GOT3 (cell line): ENCODE measurements around the gene KLF15.

ENCODE experiments used
- DNase-seq: peaks from one replicate; lab custom pipeline; 2025; ENCODE audit warnings: mixed read lengths; lab: John Stamatoyannopoulos, UW

KLF15 gene

DNA sequence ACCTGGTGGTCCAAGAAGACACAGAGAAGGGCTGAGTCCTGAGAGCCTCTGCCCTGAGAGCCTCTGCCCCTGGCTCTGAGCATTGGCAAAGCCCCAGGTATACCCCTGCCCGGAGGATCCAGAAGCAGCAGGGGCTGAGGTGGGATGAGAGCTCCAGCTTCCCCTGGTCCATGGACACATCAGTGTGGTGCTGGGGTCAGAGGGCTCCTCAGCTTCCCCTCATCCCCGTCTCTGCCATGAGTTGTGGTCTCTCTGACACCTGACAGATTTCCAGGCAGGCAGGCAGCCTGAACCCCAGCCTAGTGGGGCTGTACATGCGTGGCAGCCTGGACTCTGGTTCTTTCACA is 3.5 kb upstream of the KLF15 start:
- DNase-seq, result no peak

DNA sequence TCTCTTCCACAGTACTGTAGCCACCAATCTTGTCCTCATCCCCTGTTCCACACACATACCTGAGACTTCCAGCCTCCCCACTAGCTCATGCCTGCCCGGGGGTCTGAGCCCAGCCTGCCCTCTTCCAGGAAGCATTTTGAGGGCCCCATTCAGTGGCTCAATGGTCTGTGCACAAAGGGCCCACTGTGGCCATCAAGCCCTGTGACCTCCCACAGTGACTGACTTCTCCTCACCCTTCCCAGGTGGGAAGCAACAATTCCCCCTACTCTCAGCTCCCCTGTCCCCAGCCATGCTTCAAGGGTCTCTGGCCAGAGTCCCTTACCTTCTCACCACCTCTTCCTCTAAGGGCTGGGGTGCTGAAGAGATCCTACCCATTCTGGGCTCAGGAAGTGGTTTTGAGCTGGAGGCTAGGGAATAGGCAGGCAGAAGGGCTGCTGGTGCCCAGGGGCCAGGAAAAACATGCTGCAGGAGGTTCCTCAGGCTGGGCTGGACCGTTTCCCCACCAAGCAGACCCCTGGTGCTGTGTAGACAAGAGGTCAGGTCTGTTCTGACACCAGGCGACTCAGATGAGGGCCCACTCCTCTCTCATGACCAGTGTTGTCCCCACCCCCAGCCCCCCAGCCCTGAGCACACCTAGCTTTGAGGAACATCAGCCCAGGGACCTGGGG is 3.0 kb upstream of the KLF15 start:
- no peak for DNase-seq

DNA sequence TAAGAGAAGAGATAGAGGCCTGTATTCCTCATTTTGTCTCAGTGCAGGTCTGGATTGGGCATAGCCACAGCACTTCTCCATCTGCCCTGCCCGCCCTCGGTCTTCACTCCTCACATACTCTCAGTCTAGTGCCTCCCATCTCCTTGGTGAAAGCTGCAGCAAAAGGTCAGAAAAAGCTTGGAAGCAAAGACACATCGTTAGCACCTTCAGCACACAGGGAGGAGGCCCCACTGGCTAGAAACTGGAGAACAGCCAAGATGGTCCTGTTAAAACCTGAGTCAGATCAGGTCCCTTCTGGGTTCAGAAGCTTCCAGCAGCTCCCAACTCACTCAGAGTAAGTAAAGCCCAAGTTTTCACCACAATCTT is 1.6 kb upstream of the KLF15 start:
- DNase-seq, result no peak

DNA sequence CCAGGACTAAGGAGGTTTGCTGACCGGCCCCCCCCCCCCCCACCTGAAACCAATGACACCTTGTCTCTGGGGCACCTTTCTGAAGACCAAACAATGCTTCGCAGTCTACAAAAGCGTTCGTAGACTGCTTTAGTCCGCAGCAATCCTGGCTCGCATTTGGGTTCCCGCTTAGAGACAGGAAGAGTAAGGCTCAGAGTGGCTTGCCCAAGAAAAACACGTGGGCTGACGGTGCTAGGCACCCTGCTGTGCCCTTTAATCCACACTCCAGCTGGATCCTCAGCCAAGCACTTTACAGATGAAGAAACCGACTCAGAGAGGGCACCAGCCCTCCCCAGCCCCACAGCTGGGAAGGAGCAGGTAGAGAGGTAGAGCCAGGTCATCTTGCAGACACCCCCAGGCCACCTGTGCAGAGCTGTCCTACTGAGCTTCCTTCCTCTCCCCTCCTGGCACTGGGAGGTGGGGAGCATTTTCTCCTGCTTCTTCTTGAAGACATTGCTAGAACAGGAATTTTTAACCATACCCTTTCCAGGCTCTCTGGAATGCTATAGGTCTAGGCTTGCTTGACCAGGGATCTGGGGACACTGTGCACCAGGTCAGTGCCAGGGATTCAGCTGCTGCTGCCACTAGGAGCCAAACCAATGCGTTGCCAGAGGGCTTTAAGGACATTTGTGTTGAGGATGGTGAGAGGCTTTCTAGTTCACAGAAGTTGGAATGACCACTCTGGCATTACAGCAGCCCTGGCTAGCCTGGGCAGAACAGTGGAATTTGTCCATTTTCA is 1.0 kb upstream of the KLF15 start:
- no peak for DNase-seq

DNA sequence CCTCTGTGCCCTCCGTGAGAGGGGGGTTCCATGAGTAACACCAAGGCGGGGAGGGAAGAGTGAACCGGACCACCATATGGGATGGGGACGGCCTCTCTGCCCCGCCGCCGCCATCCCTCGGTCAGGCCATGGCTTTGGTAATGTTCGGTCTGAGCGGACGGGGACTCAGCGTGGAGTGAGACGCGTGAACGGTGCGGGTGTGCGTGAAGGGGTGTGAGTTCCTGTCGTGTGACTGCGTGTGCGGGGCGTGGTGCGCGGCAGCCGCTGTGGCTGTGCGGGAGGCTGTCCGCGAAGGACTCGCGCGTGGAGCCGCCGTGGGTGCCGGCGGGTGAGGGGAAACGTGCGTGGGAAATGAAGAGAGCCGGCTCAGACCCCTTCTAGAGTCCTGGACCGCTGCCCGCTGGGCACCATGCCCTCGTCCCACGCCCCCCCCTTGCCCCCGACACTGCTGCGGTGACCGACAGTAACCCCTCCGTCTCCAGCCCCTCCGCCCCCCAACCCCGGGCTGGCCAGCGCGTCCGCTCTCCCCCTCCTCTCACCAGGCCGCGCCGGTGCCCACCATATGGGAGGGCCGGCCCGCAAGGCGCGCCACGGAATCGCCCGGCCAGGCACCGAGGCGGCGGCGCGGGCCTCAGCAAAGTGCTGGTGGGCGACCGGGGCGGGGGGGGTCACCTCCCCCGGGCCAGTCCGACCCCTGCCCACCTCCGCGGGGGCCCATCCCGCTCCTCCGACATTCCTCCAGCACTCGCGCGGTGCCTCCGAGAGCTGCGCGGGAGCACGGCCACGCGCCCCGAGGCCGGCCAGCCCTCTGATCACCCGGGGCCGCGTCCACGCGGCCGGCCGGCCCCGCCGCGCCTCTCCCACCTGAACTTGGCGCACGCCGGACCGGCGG is 589 bp downstream of the KLF15 start:
- no peak for DNase-seq

DNA sequence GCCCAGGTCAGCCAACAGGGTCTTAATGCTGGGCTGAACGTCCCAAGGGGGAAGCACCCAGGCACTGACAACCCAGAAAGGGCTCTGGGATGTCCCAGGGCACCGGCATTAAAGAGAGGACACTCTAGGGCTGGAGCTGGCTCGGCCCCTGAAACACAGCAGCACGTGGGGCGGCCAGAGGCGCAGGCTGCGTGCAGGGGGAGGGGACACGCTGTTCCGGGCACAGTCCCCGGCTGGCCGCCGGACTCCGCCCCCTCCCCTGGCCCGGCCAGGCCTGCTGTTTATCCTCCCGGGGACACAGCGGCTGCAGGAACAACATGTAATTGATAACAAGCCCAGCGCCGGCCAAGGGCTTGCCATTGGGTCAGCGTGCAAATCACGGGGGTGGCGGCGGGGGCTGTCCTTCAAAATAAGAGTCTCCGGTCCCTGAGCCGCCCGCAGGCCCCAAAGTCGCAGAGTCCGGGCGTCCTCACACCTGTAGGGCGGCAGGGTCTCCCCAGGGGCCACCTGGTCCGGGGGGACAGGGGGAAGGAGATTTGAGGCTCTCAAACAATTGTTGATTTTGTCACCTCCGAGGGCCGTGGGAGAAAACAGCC is 1.3 kb downstream of the KLF15 start:
- no peak for DNase-seq

DNA sequence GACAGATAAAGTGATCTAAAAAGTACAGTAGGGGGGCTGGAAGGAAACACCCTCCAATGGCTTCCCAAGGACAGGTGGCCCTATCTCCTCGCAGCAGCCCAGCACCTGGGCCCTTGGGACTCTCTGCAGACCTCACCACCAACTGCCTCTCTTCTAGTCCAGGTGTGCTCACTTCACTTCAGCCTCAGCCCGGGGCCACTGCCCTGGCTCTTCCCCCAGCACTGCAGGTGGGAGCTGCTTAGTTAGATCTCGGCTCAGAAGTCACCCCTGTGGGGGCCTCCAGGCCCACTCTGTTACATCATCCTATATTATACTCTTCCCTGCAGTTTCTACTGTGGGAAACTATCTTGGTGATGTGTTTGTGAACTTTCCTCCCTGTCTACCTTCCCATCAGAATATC is 2.0 kb downstream of the KLF15 start:
- DNase-seq, result no peak

DNA sequence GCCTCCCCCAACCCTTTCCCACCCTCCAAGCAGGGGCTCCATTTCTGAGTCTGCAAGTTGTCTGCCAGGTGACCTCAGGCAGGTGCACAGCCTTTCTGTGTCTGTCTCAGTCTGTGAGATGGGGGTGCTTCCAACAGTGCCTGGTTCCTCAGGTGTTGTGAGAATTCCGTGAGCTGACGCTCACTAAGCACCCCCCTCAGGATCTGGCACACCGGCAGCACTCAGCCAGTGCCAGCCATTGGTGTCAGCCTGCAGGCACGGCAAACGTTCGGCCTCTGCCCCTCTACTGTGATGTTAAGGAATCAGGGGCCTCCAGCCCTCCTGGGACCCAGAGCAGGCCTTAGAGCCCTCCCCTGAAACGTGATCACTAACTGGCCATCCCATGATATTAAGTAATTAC is 2.4 kb downstream of the KLF15 start:
- DNase-seq, result no peak

DNA sequence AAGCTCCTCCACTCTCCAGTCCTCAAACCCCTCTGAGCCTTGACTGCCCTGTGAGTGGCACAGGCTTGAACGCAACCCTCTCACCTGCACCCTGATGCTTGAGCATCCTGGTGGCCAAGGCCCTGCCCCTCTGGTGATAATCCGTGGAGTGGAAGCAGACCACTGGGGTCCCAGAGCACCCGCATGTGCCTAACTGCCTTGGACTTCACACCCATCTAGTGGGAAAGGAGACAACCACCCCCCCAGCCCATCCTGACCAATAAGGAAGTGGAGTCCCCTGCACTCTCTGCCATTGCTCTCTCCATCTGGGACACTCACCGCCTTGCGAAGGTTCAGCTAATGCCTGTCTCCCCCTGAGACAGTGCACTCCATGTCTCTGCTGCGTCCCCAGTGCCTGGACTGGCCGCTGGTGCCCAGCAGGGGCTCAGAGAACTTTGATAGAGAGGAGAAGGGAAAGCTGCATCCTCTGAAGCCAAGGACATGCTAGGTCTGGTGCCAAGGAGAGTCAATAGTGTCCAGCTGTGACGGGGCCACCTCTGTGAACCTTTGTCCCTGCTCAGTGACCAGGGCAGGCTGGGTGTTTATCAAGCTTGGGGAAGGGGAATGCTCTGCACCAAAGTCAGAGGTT is 3.4 kb downstream of the KLF15 start:
- no peak for DNase-seq

DNA sequence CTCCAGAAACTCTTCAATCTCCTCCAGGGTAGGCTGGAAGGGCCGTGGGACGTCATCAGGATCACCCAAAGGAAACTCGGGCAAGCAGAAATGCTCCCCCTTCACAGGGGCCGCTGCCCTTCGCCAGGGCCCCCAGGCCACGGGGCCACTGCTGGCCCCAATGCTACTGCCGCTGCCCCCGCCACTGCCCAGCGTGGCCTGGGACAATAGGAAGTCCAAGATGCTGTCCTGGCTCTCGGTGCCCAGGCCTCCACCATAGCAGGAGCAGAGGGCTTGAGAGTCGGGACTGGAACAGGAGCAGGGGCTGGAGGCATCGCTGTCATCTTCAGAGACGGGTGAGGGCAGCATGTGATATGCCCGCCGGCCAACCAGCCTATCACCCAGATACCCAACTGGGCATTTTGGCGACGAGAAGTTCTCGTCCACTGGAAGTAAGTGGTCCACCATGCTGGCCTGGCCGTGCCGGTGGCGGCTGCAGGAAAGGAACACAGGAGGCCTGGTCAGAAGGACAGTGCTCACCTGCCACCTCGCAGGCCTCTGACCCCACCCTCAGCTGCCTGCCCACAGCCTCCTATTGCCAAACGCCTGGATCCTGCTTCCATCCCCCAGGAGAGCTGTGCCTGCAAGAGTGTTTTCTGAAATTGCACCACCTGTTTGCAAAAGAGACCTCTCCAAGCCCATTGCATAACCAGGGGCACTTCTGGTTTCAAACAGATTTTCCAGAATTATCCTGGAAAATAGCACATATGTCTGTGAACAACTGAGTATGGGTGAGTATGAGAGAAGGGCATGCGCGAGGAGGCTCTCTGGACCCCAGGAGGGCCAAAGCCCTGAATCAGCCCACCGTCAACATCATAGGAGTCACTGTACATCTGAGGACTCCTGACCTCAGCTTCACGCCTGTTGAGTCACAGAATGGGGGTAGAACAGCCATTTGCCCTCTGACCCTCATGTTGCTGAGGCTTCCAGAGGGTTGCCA is 4.4 kb downstream of the KLF15 start:
- no peak for DNase-seq

DNA sequence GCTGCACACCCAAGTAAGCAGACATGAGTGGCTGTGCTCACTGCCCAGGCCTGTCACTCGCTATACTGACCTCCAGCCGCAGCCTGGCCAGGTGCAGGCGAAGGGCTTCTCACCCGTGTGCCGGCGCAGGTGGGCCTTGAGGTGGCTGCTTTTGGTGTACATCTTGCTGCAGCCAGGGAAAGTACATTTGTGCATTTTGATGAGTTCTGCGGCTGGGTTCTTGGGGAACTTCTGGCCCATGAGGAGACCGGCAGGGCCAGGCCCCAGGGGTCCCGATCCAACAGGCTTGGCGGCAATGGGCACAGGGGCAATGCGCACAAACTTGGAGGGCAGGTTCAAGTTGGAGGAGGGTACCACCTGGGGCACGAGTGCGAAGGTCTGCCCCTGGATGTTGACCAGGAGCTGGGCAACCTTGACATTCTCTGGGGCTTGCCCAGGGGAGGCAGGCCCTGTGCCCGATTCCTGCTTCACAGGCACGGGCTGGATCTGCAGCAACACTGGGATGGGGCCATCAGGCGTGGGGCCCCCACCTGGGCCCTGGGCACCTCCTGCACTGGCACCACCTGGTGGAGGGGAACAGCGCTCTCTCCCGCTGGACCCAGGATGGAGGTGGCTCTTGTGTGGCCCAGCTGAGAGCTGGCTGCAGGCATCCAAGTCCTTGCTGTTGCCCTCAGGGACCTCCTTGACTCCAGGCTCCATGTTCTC is 5.3 kb downstream of the KLF15 start:
- DNase-seq, result no peak

DNA sequence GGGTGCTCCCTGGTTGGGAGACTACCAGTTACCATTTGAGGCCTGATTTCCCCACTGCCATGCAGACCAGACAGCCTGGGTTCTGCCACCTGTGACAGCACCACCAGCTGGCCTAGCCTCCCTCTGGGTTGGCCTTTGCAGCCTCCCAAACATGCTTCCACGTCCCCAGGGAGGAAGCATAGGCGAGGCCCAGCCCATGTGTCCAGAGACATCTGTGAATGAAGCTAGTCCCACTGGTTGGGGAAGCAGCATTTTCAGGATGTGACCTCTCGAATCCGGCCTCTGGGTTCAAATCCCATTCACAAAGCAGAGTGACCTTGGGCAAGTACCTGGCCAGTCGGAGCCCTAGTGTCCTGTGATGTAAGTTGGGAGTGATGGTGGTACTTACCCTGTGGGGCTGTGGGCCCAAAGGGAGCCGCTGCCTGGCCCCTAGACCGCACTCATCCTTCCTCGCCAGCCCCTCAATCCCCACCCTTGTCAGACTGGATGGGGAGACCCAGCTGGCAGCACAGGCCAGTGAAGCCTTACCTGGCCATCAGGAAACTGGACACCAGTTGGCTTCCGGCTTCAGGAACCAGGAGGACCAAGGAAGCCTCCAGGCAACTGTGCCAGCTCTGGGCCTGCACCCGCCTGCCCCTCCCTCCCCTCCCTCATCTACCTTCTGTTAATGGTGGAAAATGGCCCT is 6.0 kb downstream of the KLF15 start:
- DNase-seq, result no peak

DNA sequence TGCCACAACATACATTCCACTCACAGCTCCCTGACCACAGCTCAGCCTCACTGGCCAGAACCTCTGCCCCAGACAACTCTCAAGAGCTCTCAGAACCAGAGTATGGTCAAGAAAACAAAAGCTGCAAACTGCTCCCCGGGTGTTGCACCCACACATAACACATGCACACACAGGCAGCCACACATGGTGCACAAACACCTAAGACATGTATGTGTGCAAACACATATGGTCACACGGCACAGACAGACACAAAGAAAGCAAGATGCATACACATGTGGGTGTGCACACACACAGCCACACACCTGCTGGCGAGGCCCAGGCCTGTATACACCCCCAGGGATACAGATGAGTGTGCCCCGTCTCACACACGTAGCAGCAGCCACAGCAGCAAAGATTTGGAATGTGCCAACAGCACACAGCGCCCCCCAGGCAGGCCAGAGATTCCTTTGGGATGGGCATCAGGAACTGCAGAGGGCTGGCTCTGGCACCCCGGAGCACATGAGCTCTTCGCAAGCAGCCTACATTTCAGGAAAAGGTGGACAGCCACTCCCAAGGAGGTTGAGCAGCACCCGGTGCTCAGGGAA is 6.6 kb downstream of the KLF15 start:
- no peak for DNase-seq

DNA sequence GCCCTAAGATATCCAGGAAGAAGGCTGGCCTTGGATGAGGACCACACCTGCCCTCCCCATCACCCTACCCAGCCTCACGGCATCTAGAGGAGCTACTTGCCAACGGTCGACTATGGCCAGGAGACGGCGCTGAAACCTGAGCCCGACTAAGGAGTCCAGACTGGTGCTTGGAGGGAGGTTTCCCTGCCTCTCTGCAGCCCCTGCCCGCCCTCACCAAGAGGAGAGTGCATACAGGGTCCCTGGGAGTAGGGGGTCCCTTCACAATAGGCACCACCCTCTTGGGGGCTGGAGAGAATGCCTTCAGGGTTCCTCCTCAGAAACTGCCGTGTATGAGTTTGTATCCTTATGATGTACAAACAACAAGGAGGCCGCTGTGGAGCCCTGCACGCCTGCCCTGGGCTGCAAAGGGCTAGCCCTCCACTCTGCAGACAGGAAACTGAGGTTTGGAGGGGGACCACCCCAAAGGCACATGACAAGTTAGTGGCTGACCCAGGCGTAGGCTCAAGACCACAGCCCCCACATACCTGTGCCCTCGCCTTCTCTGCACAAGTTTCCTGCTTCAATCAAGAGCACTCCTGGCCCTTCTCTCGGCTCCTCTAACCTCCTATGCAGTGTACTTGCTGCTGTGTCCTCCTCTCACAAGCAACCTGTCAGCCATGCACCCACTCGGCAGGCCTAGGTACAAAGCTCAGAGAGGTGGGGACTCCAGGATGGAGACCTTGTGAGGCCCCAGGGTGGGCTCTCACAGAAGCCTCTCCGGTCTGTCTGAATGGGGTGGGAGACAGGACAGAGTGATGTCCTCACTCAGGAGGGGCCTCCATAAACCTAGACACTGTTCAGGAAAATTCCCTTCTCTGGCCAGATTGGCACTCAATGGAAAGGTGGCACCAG is 7.4 kb downstream of the KLF15 start:
- no peak for DNase-seq

DNA sequence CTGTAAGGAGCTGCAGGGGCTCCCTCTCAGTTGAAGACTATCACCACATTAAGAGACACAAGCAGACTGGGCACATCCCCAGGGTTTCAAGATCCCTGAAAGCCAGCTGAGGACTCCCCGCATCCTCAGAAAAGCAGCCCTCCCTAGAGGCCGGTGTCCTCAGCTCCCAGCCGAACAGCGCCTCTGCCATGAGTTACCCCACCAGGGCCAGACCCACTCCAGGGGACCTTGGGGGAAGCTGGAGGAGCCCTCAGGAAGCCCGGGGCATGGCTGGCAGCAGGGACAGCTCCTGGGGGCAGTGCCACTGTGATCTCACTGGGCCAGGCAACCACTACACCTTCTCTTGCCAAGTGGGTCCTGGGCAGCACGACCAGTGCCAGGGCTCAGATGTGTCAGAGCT is 8.1 kb downstream of the KLF15 start:
- DNase-seq, result no peak

DNA sequence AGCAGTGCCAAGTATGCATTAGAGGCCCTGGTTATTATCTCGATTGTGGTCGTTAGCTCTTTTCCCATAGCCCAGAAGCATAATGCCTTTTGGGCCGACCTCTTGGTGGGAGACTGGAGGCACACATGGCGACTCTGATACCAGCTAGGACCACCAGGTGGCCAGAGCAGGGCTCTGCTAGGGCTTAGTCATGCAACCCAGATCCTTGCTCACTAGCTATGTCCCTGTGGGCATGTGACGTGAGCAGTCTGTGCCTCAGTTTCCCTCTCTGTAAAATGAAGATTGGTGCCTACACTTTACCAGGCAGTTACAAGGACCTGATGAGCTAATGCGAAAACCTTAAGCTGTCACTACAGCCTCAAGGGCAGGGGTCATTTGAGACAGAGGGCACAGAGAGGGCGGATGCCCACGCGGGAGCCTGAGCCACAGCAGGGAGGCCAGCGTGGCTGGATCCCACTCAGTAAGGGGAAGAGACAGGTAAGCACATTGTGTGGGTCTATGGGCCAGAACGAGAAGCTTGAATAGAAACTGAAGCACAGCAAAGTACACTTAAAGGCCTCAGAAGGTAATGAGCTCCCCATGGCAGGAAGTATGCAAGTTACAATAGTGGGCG is 8.8 kb downstream of the KLF15 start:
- DNase-seq, result no peak

DNA sequence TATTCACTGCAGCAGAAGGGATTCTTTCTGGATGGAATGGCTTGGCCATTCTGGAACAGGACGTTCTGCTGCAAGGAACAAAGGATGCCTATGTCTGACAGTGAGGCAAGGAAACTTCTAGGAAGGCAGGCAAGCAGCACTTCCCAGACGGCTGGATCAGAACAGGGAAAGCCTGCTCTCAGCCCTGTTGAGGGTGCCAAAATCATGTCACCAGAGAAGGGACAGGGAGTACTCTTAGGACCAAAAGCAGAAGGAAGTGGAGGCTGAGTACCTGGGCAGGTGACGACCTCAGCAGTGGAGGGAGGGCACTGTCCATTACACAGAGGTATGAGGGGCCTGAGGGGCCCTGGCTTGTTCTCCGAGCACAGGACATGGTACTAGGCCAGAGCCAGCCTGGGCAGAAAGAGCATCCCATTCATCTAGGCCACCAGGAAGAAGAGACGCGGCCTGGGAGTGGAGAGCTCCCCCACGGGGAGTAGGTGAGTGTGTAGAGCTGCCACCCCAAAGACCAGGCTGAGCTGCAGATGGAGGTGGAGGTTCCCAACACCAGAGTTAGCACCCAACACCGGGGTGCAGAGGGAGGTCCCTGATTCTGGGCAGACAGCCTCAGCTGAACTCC is 9.6 kb downstream of the KLF15 start:
- DNase-seq, result no peak
